Muscle layer of duodenum (tissue), 2 donors: ENCODE data around the gene MTFR1L.

ENCODE experiments used
- H3K27ac ChIP-seq: one replicate; pipeline ENCODE4 v1.7.0; 2013; ENCODE audit warnings: mild to moderate bottlenecking, low read length
- H3K27me3 ChIP-seq: one replicate; pipeline ENCODE4 v1.7.0; 2013; ENCODE audit warnings: low read depth, mild to moderate bottlenecking, control low read depth, low read length
- H3K36me3 ChIP-seq, 2 donors: one replicate each; pipeline ENCODE4 v1.7.0; 2013; ENCODE audit warnings: low read length in 2 of 2, control low read depth in 1 of 2, mild to moderate bottlenecking in 1 of 2; ENCODE audit not compliant: insufficient read depth in 2 of 2, control insufficient read depth in 1 of 2
- H3K4me1 ChIP-seq, 2 donors: one replicate each; pipeline ENCODE4 v1.7.0; 2013; ENCODE audit warnings: low read length in 2 of 2, mild to moderate bottlenecking in 2 of 2, control low read depth in 1 of 2, moderate library complexity in 1 of 2; ENCODE audit not compliant: insufficient read depth in 2 of 2, control insufficient read depth in 1 of 2
- H3K4me3 ChIP-seq, 2 donors: one replicate each; pipeline ENCODE4 v1.7.0; 2013; ENCODE audit warnings: low read length in 2 of 2, low read depth in 1 of 2, mild to moderate bottlenecking in 1 of 2
- H3K9me3 ChIP-seq, 2 donors: one replicate each; pipeline ENCODE4 v1.7.0; 2013; ENCODE audit warnings: low read length in 2 of 2, control low read depth in 1 of 2, mild to moderate bottlenecking in 1 of 2; ENCODE audit not compliant: control insufficient read depth in 1 of 2
- donor health status: healthy.

Gene MTFR1L

DNA sequence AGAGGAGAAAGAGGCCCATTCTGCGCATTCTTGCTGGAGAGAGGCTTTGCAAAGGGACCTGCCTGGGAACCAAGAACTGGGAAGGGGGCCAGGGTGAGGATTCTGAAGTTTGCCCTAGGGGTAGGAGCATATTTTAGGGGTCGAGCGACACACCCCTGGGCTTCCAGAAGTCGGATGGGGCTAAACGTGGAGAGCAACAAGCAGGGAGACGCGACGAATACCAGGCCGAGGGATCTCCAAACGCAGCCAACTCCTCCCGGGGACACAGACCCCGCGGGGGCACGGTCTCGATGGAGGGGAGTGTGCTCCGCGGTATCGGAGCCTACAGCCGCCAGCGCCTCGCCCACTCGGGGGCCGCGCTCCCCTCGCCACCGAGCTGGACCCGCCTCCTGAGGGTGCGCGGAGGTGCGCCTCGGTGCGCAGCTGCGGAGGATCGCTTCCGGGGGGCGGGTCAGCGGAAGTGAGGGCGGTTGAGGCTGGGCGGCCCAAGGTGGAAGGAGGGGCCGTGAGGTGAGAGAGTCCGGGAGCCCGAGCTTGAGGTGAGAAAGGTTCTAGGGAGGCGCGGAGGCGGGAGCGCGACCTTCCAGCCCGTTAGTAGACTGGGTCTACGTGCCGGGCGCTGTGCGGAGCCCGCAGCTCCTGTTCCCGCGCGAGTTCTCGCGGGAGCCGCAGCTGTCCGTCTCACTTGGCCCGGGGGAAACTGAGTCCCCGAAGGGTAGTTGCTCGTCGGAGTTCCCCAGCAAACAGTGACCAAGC is at the start of gene MTFR1L:
TSS of gene MTFR1L (plus strand) at position 464 of the 756 bp plus-strand sequence. CDS start 3,151 bp downstream, outside the sequence.
- H3K4me1 ChIP-seq, result peaks cover 13 to 26% of the 10 kb centered on the region in 2 donors
- peak within 1 kb of the TSS; percentile 80 to 91 for H3K4me3 ChIP-seq
- peaks cover 9 to 28% of the 10 kb centered on the region in 2 donors for H3K36me3 ChIP-seq
- H3K9me3 ChIP-seq, result no peaks in the 10 kb centered on the region
- H3K27ac ChIP-seq, result peak within 1 kb of the TSS; percentile 90
- H3K27me3 ChIP-seq, result no peaks in the 10 kb centered on the region

GRCh38 chr1:25770541-25771220 is 49.1 kb upstream of the MTFR1L start:
- Histone ChIP-seq H3K27me3 (no peaks in the 10 kb centered on the region), H3K4me3 (no peak overlapping the region), H3K9me3 (no peaks in the 10 kb centered on the region), H3K27ac (no peak overlapping the region), H3K4me1 (peaks cover 6 to 45% of the 10 kb centered on the region in 2 donors), H3K36me3 (peaks cover 3 to 5% of the 10 kb centered on the region in 2 donors)

DNA sequence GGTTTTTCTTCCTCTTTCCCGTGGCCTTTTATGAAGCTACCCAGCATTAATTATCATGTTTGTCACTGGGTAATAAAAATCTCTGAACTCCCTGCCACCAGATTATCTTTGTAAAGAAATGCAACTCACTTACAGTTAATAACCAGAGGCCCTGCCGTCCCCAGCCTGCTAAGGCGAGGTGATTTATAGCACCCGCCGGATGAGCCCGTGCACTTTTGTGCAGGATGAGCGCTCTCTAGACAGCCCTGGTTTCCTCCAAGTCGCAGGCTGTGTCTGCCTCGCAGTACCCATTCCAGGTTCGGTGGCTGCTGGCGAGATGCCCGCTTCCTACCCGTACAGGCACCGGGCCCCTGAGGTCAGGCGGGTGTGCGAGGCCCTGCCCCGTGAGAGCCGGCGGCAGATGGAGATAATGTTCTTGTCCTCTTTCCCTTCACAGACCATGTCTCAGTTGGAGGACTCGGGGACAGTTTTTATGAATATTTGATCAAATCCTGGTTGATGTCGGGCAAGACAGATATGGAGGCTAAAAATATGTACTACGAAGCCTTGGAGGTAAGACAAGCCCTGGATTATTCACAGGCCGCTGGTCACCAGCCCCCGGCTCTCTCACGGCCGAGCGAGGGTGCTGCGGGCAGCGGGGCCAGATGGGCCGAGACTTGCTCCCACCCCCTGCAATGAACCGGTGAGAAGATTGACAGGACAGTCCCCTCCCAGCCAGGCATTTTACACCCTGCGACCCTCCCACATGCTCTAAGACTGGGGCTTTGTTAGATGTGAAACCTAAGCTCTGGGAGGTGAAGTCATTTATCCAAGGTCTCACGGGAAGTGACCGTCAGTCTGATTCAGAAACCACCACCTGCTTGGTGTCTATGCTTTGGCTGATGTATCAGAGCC is 48.3 kb upstream of the MTFR1L start:
- H3K36me3 ChIP-seq, result peaks cover 3 to 5% of the 10 kb centered on the region in 2 donors
- peaks cover 6 to 45% of the 10 kb centered on the region in 2 donors for H3K4me1 ChIP-seq
- H3K27me3 ChIP-seq, result no peaks in the 10 kb centered on the region
- H3K9me3 ChIP-seq, result no peaks in the 10 kb centered on the region
- no peak overlapping the region for H3K4me3 ChIP-seq
- no peak overlapping the region for H3K27ac ChIP-seq

DNA sequence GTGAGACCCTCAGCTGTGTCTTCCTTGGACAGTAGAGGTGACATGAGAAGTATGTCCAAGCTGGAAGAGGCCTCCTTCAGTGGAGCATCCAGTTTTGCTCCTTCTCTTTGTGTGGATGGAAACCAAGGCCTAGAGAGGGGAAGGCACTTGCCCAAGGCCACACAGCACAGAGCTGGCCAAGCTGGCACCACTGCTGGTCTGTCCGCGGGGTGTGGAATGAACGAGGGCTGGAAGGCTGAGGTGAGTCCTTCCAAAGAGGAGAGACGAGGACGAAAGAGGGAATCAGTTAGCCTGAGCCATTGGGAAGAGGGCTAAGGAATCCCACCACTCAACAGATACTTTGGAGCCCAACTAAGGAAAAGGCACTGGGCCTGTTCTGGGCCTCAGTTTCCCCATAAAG is 47.6 kb upstream of the MTFR1L start:
- no peaks in the 10 kb centered on the region for H3K9me3 ChIP-seq
- H3K27me3 ChIP-seq, result no peaks in the 10 kb centered on the region
- peaks cover 3 to 6% of the 10 kb centered on the region in 2 donors for H3K36me3 ChIP-seq
- no peak overlapping the region for H3K27ac ChIP-seq
- H3K4me1 ChIP-seq, result peaks cover 6 to 45% of the 10 kb centered on the region in 2 donors
- H3K4me3 ChIP-seq, result no peak overlapping the region

- Histone ChIP-seq H3K4me1 (peaks cover 6 to 45% of the 10 kb centered on the region in 2 donors), H3K36me3 (peaks cover 3 to 8% of the 10 kb centered on the region in 2 donors), H3K27ac (no peak overlapping the region)
Observed at GRCh38 chr1:25772692-25773245, 47.0 kb upstream of the MTFR1L start.

GRCh38 chr1:25773441-25774125 is 46.2 kb upstream of the MTFR1L start:
- no peak overlapping the region for H3K27ac ChIP-seq
- no peaks in the 10 kb centered on the region for H3K9me3 ChIP-seq
- peaks cover 6 to 45% of the 10 kb centered on the region in 2 donors for H3K4me1 ChIP-seq
- H3K36me3 ChIP-seq, result peaks cover 7 to 12% of the 10 kb centered on the region in 2 donors
- no peaks in the 10 kb centered on the region for H3K27me3 ChIP-seq
- no peak overlapping the region for H3K4me3 ChIP-seq

More at GRCh38 chr1:25772692-25773245, 47.0 kb upstream of the MTFR1L start:
- Histone ChIP-seq H3K27me3 (no peaks in the 10 kb centered on the region), H3K9me3 (no peaks in the 10 kb centered on the region), H3K4me3 (no peak overlapping the region)

GRCh38 chr1:25774206-25774803 is 45.4 kb upstream of the MTFR1L start:
- peaks cover 6 to 45% of the 10 kb centered on the region in 2 donors for H3K4me1 ChIP-seq
- no peaks in the 10 kb centered on the region for H3K27me3 ChIP-seq
- H3K27ac ChIP-seq, result no peak overlapping the region
- H3K9me3 ChIP-seq, result no peaks in the 10 kb centered on the region
- H3K4me3 ChIP-seq, result no peak overlapping the region
- H3K36me3 ChIP-seq, result peaks cover 8 to 12% of the 10 kb centered on the region in 2 donors

GRCh38 chr1:25774921-25775771 is 44.6 kb upstream of the MTFR1L start:
- no peaks in the 10 kb centered on the region for H3K27me3 ChIP-seq
- no peaks in the 10 kb centered on the region for H3K9me3 ChIP-seq
- H3K36me3 ChIP-seq, result peaks cover 8 to 12% of the 10 kb centered on the region in 2 donors
- no peak overlapping the region for H3K4me3 ChIP-seq
- H3K27ac ChIP-seq, result no peak overlapping the region
- peaks cover 4 to 47% of the 10 kb centered on the region in 2 donors for H3K4me1 ChIP-seq

DNA sequence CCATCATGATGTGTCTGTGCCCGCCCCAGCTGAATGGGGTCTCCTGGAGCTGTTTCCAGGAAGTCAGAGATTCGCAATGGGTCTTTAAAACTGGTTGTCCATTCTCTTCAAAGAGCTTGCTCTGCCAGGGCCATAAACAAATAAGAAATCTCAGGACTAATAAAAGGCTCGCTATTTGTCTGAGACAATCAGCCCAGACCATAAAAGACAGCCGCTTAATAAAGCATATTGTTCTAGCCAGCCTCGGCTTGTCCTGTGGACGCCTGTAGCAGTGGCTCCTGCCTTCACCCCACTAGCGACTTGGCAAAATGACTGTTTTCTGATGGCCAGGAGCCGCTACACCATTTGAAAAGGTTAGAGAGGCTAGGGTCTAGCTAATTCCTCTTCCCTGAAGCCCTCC is 40.4 kb upstream of the MTFR1L start:
- Histone ChIP-seq H3K27ac (no peak overlapping the region), H3K27me3 (no peaks in the 10 kb centered on the region), H3K4me3 (no peak overlapping the region), H3K9me3 (no peaks in the 10 kb centered on the region), H3K36me3 (peaks cover 5 to 7% of the 10 kb centered on the region in 2 donors), H3K4me1 (peaks cover 0 to 26% of the 10 kb centered on the region in 2 donors)
